NCI-H774 (cell line): ENCODE measurements around the gene CAMTA1.
"Not testable (repeated sequence)": the region's sequence is repeated elsewhere in the genome, so short reads cannot be mapped to it uniquely, and the experiment has no call there.

ENCODE experiments used
- DNase-seq: peaks from one replicate; lab custom pipeline; 2025; lab: John Stamatoyannopoulos, UW

Gene CAMTA1

GRCh38 chr1:7590426-7590790 is 805.2 kb downstream of the CAMTA1 start:
- no peak for DNase-seq

- DNase-seq = no peak
These were observed 806.3 kb downstream of the CAMTA1 start for GRCh38 chr1:7591565-7591964.

- DNase-seq = no peak
These were observed 807.0 kb downstream of the CAMTA1 start for GRCh38 chr1:7592120-7592798.

GRCh38 chr1:7594002-7594713 is 808.9 kb downstream of the CAMTA1 start:
- DNase-seq = no peak

GRCh38 chr1:7594714-7595295 is 809.6 kb downstream of the CAMTA1 start:
- DNase-seq = no peak

- DNase-seq = no peak
These were observed 810.1 kb downstream of the CAMTA1 start for GRCh38 chr1:7595336-7595735.

- DNase-seq = no peak
These were observed 811.1 kb downstream of the CAMTA1 start for GRCh38 chr1:7596126-7596965.

GRCh38 chr1:7598058-7598457 is 812.8 kb downstream of the CAMTA1 start:
- not testable (repeated sequence) for DNase-seq

GRCh38 chr1:7604906-7605305 is 819.7 kb downstream of the CAMTA1 start:
- DNase-seq = not testable (repeated sequence)

GRCh38 chr1:7606096-7606495 is 820.8 kb downstream of the CAMTA1 start:
- DNase-seq = no peak

- DNase-seq = no peak
These were observed 821.8 kb downstream of the CAMTA1 start for GRCh38 chr1:7607097-7607496.

- no peak for DNase-seq
These were observed 823.5 kb downstream of the CAMTA1 start for GRCh38 chr1:7608628-7609305.

- DNase-seq = peak; percentile 9
These were observed 824.2 kb downstream of the CAMTA1 start for GRCh38 chr1:7609311-7609994.

GRCh38 chr1:7610106-7610731 is 825.0 kb downstream of the CAMTA1 start:
- no peak for DNase-seq

GRCh38 chr1:7610936-7611335 is 825.7 kb downstream of the CAMTA1 start:
- no peak for DNase-seq

- no peak for DNase-seq
These were observed 826.3 kb downstream of the CAMTA1 start for GRCh38 chr1:7611421-7612010.

GRCh38 chr1:7613106-7613850 is 828.0 kb downstream of the CAMTA1 start:
- no peak for DNase-seq

GRCh38 chr1:7613851-7614205 is 828.6 kb downstream of the CAMTA1 start:
- no peak for DNase-seq

- no peak for DNase-seq
These were observed 829.4 kb downstream of the CAMTA1 start for GRCh38 chr1:7614576-7615074.

- DNase-seq = no peak
These were observed 829.9 kb downstream of the CAMTA1 start for GRCh38 chr1:7615138-7615537.
